Measurements from ENCODE around the gene IGSF9B. TPM values are rescaled to one million over a fixed set of nuclear protein-coding genes. Genes with fewer than 3 reads are reported as not detected.

IGSF9B gene
- total RNA-seq, 2 donors from 2014 or later = 10.2 to 35.3 TPM

DNA sequence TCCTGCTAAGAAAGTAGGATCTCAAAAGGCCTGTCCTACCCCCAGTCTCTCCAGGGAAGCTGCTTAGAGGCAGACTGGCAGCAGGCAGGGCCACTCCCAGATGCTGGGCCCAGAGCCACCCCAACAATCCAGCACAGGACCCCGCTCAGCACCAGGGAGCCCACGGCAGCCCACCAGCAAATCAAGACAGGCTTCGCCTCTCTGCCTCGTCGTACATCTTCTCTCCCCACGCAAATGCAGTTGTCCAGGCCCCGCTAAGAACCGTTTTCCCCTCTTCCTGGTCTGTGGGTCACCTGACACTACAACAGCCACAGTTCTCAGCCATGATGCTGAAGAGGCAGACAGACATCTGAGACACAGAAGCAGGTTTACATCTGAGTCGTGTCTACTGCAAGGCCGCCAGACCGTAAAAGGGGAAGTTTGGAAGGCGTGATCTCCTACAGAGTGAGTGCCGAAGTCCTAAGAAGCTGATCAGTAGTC is 51.1 kb downstream of the IGSF9B start:
- H3K4me3 ChIP-seq = no peak overlapping the region
- no peaks in the 10 kb centered on the region for H3K9me3 ChIP-seq
- no peaks in the 10 kb centered on the region for H3K27me3 ChIP-seq (replicated peaks; ENCODE audit: insufficient read depth)
- H3K27ac ChIP-seq = no peak overlapping the region
- DNase-seq (ENCODE audit: low spot score) = no peak
- no peaks in the 10 kb centered on the region for H3K4me1 ChIP-seq (replicated peaks)
- no peaks in the 10 kb centered on the region for H3K36me3 ChIP-seq
- 86% methylated on average over 13 of the region's 13 CpGs for WGBS
- intact Hi-C loops (cut with DNase I) = no loop called here
- TF ChIP-seq, protein P1, sequence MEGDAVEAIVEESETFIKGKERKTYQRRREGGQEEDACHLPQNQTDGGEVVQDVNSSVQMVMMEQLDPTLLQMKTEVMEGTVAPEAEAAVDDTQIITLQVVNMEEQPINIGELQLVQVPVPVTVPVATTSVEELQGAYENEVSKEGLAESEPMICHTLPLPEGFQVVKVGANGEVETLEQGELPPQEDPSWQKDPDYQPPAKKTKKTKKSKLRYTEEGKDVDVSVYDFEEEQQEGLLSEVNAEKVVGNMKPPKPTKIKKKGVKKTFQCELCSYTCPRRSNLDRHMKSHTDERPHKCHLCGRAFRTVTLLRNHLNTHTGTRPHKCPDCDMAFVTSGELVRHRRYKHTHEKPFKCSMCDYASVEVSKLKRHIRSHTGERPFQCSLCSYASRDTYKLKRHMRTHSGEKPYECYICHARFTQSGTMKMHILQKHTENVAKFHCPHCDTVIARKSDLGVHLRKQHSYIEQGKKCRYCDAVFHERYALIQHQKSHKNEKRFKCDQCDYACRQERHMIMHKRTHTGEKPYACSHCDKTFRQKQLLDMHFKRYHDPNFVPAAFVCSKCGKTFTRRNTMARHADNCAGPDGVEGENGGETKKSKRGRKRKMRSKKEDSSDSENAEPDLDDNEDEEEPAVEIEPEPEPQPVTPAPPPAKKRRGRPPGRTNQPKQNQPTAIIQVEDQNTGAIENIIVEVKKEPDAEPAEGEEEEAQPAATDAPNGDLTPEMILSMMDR (IDR thresholded peaks at IDR 0.05) = no peak
- TF ChIP-seq POLR2A (IDR thresholded peaks at IDR 0.05) (no peak), POLR2AphosphoS5 (IDR thresholded peaks at IDR 0.05) (no peak)

DNA sequence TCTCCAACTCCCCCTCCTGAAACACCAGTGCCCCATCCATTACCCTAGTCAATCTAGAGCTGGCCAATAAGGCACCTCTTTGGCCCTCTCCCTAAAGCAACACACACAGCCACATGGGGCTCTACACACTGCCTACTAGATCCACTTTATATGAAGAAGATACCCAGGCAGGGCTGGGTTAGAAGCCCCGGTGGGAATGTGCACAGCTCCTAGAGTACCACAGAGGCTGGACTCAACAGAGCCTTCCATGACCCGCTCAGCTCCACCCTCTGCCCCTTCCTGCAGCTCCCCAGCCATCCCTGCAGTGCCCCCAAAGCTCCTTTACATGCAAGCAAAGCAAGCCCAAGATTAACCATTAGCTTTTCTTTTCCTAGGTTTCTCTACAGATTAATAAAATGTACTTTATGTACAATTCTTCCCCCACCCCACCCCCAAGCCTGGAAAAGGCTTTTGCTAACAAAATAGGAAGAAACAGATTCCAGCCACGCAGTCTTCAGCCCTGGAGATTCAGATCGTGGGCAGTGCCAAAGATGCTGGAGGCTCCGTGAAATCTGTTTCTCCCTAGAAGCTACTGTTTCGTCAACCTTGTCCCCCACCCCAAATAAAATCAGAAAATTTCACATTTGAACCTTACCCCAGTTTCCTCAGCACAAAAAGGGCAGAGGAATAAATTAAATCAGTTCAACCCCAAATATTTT is 51.8 kb downstream of the IGSF9B start:
- WGBS = 88% methylated on average over 6 of the region's 6 CpGs
- Histone ChIP-seq H3K9me3 (no peaks in the 10 kb centered on the region), H3K27me3 (replicated peaks; ENCODE audit: insufficient read depth) (no peaks in the 10 kb centered on the region), H3K27ac (no peak overlapping the region), H3K36me3 (no peaks in the 10 kb centered on the region), H3K4me1 (replicated peaks) (no peaks in the 10 kb centered on the region), H3K4me3 (no peak overlapping the region)
- TF ChIP-seq POLR2AphosphoS5 (IDR thresholded peaks at IDR 0.05) = no peak
- no peak for TF ChIP-seq POLR2A (IDR thresholded peaks at IDR 0.05)
- TF ChIP-seq, protein P1 (IDR thresholded peaks at IDR 0.05) = no peak
- no peak for DNase-seq (ENCODE audit: low spot score)
- intact Hi-C loops (cut with DNase I) = no loop called here

DNA sequence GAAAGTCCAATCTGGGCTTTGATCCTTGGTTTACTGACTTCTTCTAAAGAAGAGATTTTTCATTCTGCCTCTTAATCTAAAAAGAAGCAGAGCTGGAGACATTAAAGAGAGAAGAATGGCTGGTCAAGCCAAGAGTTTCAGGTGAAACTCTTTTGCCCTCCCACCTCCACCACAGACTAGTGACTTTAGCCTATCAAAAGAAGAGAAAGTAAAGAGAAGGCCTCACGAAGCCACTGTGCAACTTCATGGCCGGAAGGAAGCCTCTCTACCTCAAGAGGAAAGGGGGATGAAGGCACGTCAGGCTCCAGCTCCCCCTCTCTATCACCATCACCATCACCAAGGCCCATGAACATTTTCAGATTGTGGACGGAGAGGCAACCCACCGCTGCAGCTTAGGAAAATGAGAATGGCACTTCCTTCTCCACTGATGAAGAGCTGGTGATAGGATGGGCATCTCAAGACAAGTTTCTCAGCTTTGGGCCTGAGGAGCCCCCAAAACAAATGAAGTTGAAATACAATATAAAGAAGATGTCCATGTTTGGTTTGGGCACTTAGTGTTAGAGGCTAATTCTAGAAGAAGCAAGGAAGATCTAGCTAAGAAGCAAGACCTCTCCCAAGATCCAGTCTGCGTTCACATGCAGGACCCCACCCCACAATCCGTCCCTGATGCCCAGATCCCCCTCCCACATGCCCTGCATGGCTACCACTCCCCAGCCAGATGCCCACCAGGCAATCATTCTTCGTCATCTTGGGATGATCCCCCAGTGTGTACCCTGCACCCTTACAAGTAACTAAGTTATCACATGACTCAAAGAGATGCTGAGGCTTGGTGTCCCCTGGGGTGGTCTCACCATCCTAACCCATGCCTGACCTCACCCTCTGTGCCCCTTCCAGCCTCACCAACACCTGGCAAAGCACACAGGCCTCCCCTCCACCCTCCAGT is 52.6 kb downstream of the IGSF9B start:
- intact Hi-C loops (cut with DNase I) = no loop called here
- Histone ChIP-seq H3K27ac (no peak overlapping the region), H3K36me3 (no peaks in the 10 kb centered on the region), H3K4me3 (no peak overlapping the region), H3K4me1 (replicated peaks) (no peaks in the 10 kb centered on the region), H3K27me3 (replicated peaks; ENCODE audit: insufficient read depth) (no peaks in the 10 kb centered on the region), H3K9me3 (no peaks in the 10 kb centered on the region)
- 93% methylated on average over 8 of the region's 8 CpGs for WGBS
- TF ChIP-seq, protein P1 (IDR thresholded peaks at IDR 0.05) = no peak
- TF ChIP-seq POLR2A (IDR thresholded peaks at IDR 0.05) (no peak), POLR2AphosphoS5 (IDR thresholded peaks at IDR 0.05) (no peak)
- no peak for DNase-seq (ENCODE audit: low spot score)

DNA sequence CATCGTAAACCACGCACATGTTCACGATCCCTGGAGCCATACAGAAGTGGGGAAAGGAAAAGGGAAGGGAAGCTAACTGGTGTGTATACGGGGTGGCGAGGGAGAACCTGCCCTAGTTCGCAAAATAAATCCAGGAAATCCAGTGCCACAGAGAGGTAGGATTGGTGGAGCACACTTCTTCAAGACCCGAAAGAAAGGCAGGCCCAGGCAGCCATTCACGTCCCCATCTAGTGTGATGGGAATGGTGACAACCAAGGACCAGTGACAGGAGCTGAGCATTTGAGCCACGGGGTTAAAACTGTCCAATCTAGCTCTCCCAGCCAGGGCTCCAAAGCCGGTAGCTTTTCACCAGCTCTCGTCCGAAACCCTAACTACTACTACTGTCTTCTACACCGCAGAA is 53.7 kb downstream of the IGSF9B start:
- WGBS = 90% methylated on average over 13 of the region's 13 CpGs
- H3K4me3 ChIP-seq = no peak overlapping the region
- TF ChIP-seq POLR2AphosphoS5 (IDR thresholded peaks at IDR 0.05) (no peak), POLR2A (IDR thresholded peaks at IDR 0.05) (no peak)
- TF ChIP-seq, protein P1 (IDR thresholded peaks at IDR 0.05) = no peak
- H3K36me3 ChIP-seq = no peaks in the 10 kb centered on the region
- no peaks in the 10 kb centered on the region for H3K9me3 ChIP-seq
- H3K4me1 ChIP-seq (replicated peaks) = no peaks in the 10 kb centered on the region
- DNase-seq (ENCODE audit: low spot score) = no peak
- H3K27ac ChIP-seq = no peak overlapping the region
- H3K27me3 ChIP-seq (replicated peaks; ENCODE audit: insufficient read depth) = no peaks in the 10 kb centered on the region
- intact Hi-C loops (cut with DNase I) = no loop called here

Measured in prostate gland (tissue), 2 donors.